GM19463 (cell line): Measurements from ENCODE around the gene MAPK13.
"Not testable (repeated sequence)": the region's sequence is repeated elsewhere in the genome, so short reads cannot be mapped to it uniquely, and the experiment has no call there.

Source experiments
- ATAC-seq: cut with Tn5 transposase; IDR thresholded peaks from one replicate; pipeline ENCODE4 v1.9.1; 2021; ENCODE audit warnings: mild to moderate bottlenecking, moderate library complexity; ENCODE audit not compliant: unreplicated experiment

The MAPK13 gene

GRCh38 chr6:36126553-36127458 is 3.5 kb upstream of the MAPK13 start:
- ATAC-seq: no peak

DNA sequence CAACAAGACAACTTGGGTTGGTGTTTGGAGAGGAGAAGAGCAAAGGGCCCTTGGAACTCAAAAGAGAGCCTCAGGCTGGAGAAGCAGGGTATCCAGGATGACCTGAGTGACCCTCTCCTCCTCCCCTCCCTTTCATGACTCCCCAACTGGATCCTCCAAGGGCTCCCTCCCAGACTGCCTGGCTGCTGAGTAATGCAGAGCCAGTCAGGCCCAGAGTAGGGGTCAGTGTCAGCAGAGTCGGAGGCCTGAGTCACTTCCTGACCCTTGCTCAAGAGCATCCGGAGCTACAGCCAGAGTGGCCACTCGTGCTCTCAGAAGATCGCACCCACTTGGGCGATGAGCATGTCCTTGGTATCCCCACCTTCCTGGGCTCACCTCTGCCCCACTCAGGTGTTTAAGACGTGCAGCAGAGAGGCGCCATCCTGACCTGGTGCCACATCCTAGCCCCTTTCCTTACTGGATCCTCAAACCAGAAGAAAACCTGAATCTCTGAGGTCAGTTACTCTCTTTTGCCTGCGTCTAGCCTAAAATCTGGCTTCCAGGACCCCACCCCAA is 2.8 kb upstream of the MAPK13 start:
- no peak for ATAC-seq

DNA sequence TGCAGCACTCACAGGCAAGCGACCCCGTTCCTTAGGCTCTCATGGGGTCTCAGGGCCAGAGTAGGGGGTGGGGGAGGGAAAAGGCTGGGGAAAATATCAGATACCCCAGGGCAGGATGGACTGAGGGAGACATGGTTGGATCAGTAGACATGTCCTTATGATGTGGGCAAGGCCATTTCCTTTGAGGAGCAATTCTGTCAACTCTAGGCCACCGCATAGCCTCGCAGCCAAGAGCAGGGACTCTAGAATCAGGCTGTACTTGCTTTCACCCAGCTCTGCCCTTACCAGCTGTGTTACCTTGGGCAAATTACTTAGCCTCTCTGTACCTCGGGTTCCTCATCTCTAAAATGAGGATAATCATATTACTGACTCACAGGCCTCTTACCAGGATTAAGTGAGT is 2.2 kb upstream of the MAPK13 start:
- ATAC-seq: no peak

- no peak for ATAC-seq
These were observed 1.5 kb upstream of the MAPK13 start for GRCh38 chr6:36128793-36129192.

- not testable (repeated sequence) for ATAC-seq
These were observed 979 bp upstream of the MAPK13 start for GRCh38 chr6:36129334-36129733.

DNA sequence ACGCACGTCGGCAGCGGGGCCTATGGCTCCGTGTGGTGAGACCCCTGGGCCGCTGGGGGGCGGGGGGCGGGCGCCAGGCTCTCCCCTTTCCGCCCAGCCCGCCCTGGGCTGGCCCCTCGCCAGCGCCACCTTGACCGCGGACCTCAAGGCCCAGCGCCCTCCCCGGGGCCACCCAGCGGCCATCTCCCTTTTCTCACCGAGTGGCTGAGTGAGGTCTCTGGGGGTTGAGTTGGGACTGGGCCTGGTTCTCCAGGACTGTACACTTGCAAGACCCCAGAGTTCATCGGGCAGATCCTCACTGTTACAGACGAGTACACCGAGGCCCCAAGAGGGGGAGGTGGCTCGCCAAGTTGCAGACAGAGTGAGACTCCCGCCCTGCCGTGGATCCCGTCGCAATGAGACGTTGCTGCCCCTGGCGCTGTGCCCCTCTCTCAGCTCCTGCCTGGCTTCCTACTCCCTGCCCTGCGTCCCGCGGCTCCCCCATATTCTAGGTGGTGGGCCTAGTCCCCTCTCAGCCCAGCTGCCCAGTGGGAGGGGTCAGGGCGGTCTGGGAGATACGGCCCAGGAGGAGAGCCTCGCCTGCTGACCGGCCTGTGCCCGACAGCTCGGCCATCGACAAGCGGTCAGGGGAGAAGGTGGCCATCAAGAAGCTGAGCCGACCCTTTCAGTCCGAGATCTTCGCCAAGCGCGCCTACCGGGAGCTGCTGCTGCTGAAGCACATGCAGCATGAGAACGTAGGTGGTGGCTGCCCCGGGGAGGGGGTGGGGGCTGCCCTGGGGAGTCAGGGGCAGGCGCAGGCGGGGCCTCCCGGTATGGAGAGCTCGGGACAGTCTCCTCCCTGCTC is 576 bp downstream of the MAPK13 start:
- ATAC-seq: peak; percentile 32

DNA sequence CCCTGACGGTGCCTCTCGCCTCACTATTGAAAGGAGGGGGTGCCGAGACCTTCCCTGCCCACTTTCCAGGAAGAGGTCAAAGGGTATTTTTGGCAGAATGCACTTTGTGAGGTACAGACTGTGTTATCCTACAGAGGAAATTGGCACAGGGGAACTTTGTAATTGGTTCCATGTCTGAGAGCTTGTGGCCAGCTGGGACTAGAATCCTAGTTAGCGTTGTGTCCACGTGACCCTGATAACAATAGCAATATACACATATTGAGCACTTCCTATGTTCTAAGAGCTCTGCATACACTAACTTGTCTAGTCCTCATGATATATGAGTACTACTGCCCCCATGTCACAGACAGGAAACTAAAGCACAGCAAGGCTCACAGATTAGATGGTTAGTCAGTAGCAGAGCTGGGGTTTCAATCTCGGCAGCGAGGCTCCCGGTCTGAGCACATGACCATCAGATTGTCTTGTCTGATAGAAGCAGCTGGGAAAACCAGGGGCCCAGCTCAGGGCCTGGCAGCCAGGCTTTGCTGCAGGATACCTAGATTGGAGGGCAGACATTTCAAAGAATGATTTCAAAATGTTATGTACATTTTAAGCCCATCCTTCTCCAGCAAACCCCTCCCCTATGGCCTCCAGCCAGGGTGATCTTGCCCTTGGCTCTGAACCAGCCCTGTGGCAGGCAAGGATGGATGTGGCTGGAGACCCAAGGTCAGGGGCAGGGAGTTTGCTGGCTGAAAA is 1.4 kb downstream of the MAPK13 start:
- ATAC-seq: peak; percentile 82

GRCh38 chr6:36132246-36132895 is 2.1 kb downstream of the MAPK13 start:
- ATAC-seq: no peak

DNA sequence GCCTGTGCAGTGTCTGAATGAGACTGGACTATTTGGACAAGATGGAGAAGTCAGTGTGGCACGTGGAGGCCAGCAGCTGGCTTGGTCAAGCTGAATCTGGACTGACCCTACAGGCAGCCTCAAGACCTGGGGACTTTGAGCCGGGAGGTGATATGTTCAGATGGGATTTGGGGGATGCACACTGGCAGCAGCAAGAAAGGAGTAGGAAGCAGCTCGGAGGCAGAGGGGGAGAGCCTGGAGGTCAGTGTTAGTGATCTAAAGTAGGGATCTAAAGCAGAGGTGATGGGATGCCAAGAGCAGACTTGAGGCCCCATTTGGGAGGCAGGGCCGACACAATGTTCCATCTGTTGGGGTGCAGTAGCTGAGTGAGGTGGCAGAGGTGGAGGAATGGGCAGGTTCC is 2.8 kb downstream of the MAPK13 start:
- no peak for ATAC-seq

DNA sequence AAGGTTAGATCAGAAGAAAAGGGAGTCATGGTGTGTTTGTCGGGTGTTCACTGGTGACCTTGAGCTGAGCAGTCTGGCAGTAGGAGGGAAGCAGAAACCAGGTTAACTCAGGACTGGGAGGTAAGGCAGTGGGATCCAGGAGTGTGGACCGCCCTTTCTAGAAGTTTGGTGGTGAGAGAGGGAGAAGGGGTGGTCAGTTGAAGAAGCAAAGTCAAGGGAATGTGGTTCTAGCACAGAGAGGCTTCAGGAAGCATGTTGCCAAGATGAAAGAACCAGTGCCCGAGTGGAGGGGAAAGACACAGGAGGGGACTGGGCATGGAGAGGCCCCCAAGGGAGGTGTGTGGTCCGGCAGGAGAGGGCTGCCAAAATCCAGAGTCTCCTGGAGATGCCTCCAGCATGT is 3.6 kb downstream of the MAPK13 start:
- no peak for ATAC-seq

DNA sequence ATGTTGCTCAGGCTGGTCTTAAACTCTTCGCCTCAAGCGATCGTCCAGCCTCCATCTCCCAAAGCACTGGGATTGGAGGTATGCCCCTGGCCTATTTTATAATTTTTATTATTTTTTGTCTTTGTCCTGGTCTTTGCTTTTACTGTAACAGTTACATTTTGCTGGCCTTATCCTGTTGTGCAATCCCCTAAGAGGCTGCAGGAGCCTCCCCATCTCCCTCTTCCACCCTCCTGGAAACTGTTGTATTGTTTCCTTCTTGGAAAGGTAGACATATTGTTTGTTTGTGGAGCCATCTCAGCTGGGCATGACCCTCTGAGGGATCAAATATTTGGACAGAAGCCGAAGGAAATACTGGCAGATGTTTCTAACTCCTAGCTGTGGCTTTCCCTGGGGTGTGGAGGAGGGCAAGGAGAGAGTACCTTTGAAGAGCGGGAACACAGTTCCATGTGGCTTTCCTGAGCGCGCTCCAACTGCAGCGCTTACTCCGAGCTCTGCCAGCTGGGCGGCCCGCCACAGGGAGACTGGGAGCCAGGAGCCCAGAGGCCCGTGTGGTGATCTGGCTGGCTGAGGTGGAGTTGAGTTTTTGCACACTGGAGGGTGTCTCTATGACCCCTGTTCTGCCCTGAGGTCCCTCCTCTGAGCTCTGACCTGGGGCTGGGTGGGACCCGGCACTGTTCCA is 4.9 kb downstream of the MAPK13 start:
- ATAC-seq: no peak

GRCh38 chr6:36136034-36136433 is 5.7 kb downstream of the MAPK13 start:
- ATAC-seq: no peak

- no peak for ATAC-seq
These were observed 6.2 kb downstream of the MAPK13 start for GRCh38 chr6:36136551-36136950.

DNA sequence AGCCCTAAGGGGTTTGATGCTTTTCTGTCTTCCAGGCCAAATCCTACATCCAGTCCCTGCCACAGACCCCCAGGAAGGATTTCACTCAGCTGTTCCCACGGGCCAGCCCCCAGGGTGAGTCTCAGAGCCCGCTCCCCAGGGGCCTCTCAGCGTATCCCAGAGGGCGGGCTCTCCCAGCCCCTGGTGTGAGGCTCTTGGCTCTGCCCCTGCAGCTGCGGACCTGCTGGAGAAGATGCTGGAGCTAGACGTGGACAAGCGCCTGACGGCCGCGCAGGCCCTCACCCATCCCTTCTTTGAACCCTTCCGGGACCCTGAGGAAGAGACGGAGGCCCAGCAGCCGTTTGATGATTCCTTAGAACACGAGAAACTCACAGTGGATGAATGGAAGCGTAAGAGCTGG is 8.4 kb downstream of the MAPK13 start:
- ATAC-seq: no peak

GRCh38 chr6:36139431-36139830 is 9.1 kb downstream of the MAPK13 start:
- no peak for ATAC-seq

- ATAC-seq: no peak
These were observed 9.8 kb downstream of the MAPK13 start for GRCh38 chr6:36139991-36140710.

DNA sequence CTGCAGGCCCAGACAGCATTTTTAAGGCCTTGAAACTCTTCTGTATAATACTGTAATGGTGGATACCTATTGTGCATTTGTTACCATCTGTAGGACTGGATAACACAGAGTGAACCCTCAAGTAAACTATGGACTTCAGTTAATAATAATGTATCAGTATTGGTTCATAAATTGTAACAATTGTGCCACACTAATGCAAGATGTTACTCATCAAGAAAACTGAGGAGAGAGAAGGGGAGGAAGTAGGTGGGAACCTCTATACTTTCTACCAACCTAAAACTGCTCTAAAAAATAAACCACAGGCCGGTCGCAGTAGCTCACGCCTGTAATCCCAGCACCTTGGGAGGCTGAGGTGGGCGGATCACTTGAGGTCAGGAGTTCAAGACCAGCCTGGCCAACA is 10.8 kb downstream of the MAPK13 start:
- ATAC-seq: no peak

DNA sequence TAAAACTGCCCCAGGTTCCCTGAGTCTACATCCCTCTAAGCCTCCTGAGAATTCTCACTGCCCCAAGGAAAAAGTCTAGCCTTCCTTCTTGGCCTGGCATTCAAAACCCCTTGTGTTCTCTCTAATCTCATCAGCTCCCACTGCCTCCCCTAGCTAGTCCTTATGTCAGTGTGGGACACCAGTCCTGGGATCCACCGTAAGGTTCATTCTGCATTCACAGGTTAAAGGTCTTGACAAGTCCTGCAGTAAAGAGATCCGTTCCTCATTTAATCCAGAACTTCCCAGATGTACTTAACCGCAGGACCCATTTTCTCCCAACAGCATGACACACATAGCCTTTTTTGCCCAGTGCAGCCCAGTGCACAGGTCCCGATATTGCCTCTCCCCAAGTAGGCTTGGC is 11.6 kb downstream of the MAPK13 start:
- ATAC-seq: no peak
